Measurements from ENCODE around the gene SDK2. TPM values are rescaled to one million over a fixed set of nuclear protein-coding genes. Genes with fewer than 3 reads are reported as not detected.

The SDK2 gene
- total RNA-seq, 4 donors from 2014 or later: under 0.01 to 0.49 (median 0.08) TPM

- TF ChIP-seq, protein P1, sequence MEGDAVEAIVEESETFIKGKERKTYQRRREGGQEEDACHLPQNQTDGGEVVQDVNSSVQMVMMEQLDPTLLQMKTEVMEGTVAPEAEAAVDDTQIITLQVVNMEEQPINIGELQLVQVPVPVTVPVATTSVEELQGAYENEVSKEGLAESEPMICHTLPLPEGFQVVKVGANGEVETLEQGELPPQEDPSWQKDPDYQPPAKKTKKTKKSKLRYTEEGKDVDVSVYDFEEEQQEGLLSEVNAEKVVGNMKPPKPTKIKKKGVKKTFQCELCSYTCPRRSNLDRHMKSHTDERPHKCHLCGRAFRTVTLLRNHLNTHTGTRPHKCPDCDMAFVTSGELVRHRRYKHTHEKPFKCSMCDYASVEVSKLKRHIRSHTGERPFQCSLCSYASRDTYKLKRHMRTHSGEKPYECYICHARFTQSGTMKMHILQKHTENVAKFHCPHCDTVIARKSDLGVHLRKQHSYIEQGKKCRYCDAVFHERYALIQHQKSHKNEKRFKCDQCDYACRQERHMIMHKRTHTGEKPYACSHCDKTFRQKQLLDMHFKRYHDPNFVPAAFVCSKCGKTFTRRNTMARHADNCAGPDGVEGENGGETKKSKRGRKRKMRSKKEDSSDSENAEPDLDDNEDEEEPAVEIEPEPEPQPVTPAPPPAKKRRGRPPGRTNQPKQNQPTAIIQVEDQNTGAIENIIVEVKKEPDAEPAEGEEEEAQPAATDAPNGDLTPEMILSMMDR (IDR thresholded peaks at IDR 0.05; ENCODE audit: low read depth): no peak
These were observed 358.7 kb downstream of the SDK2 start for GRCh38 chr17:73285603-73285908.

DNA sequence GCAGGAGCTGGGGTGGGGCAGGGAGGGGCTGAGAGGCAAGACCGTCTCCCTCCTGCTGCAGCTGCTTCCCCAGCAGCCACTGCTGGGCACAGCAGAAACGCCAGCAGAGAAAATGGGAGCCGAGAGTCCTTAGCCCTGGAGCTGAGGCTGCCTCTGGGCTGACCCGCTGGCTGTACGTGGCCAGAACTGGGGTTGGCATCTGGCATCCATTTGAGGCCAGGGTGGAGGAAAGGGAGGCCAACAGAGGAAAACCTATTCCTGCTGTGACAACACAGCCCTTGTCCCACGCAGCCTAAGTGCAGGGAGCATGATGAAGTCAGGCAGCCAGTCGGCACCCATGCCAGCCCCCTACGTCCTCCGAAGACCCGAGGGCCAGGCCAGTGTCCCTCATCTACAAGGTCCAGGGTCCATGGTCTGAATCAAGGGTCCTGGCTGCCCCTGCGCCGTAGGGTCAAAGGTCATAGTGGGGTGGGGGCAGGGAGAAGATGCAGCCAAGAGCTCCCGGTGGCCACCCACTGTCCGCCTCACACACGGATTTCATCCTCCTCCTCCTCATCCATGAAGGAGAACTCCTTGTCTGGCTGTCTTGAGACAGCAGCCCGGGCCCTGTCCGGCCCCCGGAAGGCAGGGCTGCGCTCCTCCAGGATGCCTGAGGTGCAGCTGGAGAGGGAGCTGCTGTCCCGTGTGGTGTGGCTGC lies 359.2 kb downstream of the SDK2 start:
- TF ChIP-seq, protein P1 (IDR thresholded peaks at IDR 0.05; ENCODE audit: low read depth): no peak
